HG02981 (cell line): ENCODE measurements around the gene SYTL1.
A peak's percentile ranks its signal among the peaks of the same experiment; 100 is the strongest.

Experiments used
- ATAC-seq: cut with Tn5 transposase; IDR thresholded peaks from one replicate; pipeline ENCODE4 v1.9.1; 2021; ENCODE audit warnings: mild to moderate bottlenecking, moderate library complexity; ENCODE audit not compliant: unreplicated experiment

Gene SYTL1

GRCh38 chr1:27361553-27361952 is 19.7 kb downstream of the SYTL1 start:
- no peak for ATAC-seq

- no peak for ATAC-seq
These were observed 22.2 kb downstream of the SYTL1 start for GRCh38 chr1:27363766-27364695.

GRCh38 chr1:27364696-27365371 is 23.0 kb downstream of the SYTL1 start:
- peak; percentile 7 for ATAC-seq

- ATAC-seq = peak; percentile 42
These were observed 23.7 kb downstream of the SYTL1 start for GRCh38 chr1:27365372-27366112.

DNA sequence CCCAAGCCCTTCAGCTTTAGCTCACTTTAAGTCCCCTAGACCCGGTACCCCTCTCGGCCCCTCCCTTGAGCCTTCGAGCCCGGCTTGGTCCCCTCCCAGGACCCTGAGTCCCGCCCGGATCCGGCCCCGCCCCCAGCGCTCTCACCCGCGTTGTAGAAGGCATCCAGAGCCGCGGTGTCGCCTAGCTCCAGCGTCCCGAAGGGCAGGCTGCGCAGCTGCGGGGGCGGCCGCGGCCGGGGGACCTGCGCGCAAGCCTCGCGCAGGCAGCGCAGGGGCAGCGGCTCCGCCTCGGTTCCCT is 24.2 kb downstream of the SYTL1 start:
- peak; percentile 27 for ATAC-seq

DNA sequence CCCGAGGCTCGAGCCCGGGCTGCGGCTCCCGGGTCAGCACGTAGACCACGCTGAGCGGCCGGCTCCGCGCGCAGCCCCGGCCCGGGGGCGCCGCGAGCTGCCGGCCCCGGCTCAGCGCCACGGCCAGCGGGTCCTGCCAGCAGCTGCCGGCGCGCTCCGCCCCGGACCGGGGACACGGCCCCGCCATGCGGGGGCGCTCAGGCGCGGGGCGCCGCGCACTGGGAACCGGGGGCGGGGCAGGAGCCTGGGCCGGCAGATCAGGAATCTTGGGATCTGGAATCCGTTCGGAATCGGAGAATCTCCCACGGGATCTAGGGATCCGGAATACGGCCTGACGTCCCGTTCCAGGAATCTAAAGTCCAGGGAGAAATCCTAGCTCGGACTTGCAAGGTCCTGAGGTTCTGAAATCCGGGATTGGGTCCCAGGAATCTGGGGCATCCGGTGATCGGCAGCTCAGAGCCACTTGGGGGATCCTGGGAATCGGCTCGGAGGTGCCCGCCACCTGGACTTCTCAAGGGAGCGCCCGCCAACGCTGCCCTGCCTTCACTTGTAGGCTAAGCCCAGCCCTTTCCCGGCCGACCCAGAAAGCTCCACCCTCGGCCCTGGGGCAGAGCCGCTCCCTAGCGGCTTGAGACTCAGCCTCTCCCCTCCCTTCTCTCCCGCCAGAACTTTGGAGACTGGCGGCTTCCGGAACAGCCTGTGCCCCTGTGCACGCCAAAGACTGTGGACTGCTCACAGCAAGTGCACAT is 24.8 kb downstream of the SYTL1 start, which contains the start of gene MAP3K6:
Gene MAP3K6, minus strand, starts transcription at position 551 of the 749 bp plus-strand sequence. Its CDS starts 364 bp downstream, at position 187.
- peak; percentile 14 for ATAC-seq

GRCh38 chr1:27367160-27367650 is 25.4 kb downstream of the SYTL1 start:
- no peak for ATAC-seq

DNA sequence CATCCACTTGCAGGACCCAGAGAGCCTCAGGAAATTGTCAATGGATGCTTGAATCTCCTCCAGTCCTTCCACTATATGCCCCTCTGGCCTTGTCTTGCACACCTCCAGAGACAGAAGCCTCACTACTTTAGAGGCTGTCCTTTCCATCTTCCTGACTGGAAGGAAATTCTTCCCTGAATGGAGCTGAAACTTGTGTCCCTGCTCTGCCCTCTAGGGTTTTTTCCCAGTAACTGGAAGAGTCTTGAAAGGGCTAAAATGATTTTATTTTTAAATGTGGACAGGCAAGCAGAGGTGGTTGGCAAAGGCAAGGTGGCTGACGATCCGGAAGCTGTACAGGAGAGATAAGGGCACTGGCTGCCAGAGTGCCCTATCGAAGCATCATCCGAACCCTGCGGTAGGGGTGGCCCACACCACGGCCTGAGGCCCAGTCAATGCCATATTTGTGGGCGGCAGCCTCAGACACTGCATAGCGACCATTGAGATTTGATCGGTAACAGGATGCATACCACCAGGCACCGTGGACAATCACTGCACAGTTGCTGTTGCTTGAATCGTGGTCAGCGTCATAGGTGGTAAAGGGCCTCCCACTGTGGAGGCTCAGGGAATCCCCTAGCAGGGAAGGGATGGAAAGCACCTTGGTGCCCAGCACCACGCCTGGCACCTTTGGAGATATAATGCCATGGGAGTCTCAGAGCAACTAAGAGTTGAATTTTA is 27.2 kb downstream of the SYTL1 start:
- ATAC-seq = no peak

- no peak for ATAC-seq
These were observed 30.4 kb downstream of the SYTL1 start for GRCh38 chr1:27372022-27372807.

DNA sequence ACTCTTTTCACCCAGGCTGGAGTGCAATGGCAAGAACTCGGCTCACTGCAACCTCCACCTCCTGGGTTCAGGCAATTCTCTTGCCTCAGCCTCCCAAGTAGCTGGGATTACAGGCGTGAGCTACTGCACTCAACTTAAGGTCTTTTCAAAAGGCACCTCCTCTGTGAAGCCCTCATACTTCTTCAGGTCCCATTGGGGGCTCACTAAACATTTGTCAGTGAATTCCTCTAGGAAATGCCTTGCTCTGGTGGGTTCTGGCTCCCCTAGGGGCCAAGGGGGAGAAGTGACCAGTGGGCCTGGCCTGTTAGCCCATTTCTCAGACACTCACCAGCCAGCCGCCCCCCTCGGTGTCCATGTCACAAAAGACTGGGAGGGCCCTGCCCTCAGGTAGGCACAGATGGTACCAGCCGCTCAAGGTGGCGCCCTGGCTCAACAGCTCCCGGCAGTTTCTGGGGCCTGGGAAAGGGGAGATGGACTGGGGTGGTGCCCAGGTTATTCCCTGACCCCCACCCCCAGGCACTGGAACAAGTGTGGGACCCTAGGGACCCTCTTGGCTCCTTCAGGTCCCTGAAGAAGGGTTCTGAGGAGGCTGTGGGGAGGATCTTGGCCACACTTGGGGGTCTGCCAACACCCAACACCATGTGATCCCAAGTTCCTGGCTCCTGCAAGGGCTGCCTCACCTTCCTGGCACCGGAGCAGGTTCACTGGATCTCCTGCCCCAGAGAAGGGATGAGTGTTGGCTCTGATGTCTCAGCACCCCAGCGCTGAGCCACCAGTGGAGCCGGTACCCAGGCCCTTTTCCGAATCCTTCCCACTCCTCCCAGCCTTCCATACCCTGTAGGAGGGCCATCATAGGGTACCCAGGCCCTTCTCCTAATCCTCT is 31.2 kb downstream of the SYTL1 start:
- ATAC-seq = no peak

- no peak for ATAC-seq
These were observed 32.7 kb downstream of the SYTL1 start, which contains the start of gene FCN3 for GRCh38 chr1:27374362-27375086. TSS of gene FCN3 (minus strand) at chr1:27374824. CDS start at chr1:27374818, 6 bp downstream.

- no peak for ATAC-seq
These were observed 36.1 kb downstream of the SYTL1 start for GRCh38 chr1:27377760-27378495.

DNA sequence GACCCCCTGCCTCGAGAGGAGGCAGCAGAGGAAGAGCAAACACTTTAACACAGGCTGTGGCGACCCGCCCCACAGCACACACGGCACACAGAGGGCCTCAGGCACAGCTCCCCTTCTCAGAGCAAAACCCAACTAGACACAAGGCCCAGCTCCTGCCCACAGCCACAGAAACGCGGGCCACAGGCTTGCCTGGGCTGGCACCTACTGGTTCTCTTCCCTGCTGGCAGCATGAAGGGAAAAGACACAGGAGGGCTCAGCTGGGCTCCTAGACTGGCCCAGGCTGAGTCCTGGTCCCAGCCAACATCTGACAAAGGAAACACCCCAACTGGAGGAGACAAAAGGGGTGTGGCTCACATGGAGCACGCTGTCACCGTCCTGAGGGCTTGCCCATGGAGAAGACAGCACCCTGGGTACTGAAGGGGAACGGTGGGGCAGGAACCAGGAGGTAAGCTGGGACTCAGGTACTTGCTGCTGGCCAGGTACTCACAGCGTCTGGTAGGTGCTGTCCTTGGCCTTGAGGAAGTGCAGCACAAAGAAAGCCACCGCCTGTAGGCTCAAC is 37.8 kb downstream of the SYTL1 start:
- ATAC-seq = no peak

- no peak for ATAC-seq
These were observed 38.4 kb downstream of the SYTL1 start for GRCh38 chr1:27380224-27380623.

DNA sequence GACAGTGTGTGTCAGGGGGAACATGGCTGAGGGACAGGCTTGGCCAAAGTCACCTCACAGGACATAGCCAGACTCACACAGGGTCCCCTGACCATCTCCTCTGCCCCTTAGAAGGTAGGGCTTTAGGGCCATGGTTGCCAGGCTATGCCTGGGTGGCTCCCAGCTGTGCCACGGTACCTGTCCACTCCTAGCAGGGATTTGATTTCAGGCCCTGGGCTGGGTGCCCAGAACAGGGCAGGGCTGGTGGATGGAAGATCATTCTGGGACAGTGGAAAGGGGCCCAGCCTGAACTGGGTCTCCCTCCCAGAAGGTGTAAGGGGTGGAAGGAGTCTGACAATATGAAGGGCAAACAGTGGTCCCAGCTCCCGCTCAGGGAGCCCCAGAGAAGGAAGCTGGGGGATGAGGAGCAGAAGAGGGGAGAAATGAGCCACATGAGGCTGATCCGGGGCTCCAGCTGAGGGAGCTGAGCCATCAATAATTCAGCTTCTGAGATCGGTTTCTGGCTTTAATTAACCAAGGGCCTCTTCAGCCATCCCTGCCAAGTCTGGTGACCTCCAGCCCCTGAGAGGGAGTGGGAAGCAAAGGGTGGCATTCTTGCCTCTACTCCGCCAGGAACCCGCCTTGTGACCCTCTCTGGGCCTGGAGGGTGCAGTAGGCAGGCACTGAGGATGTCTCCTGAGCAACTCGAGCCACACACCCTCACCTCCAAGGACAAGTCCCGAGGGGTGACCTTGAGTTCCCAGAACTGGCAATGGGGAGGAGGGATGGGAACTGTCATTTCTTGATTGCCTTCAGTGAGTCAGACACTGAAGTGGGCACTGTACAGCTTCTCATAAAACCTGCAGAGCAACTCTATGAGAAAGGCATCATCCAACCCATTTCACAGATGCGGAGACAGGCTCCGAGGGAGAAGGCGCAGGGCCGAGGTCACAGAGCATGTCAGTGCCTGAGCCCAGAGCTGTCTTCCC is 39.2 kb downstream of the SYTL1 start:
- ATAC-seq = no peak
